Hepatocyte (in vitro differentiated cells): ENCODE results near the gene DBH. TPM values are rescaled to one million over a fixed set of nuclear protein-coding genes. Genes with fewer than 3 reads are reported as not detected.

Experiments used
- DNase-seq: peaks from one replicate; pipeline ENCODE4 v3.0.0-alpha.2; 2016; ENCODE audit warnings: low spot score
- H2AFZ ChIP-seq: fragments of 200-600 bp; sonication (generic); 2 replicates; pipeline ENCODE4 v1.6.0; 2016; ENCODE audit warnings: antibody characterized with exemption, mild to moderate bottlenecking
- H3K27ac ChIP-seq: fragments of 200-600 bp; sonication (generic); 2 replicates; pipeline ENCODE4 v1.5.1; 2016; ENCODE audit warnings: mild to moderate bottlenecking
- H3K27me3 ChIP-seq: fragments of 200-600 bp; sonication (generic); 2 replicates; pipeline ENCODE4 v1.6.1; 2016
- H3K36me3 ChIP-seq: fragments of 200-600 bp; sonication (generic); replicated peaks from 2 replicates; pipeline ENCODE4 v1.5.1; 2016; ENCODE audit warnings: low read depth; ENCODE audit not compliant: insufficient read depth
- H3K4me1 ChIP-seq: fragments of 200-600 bp; sonication (generic); 2 replicates; pipeline ENCODE4 v1.5.1; 2016; ENCODE audit warnings: mild to moderate bottlenecking, moderate library complexity; ENCODE audit not compliant: insufficient read depth
- H3K4me2 ChIP-seq: fragments of 200-600 bp; sonication (generic); 2 replicates; pipeline ENCODE4 v1.6.0; 2016
- H3K4me3 ChIP-seq: fragments of 200-600 bp; sonication (generic); 2 replicates; pipeline ENCODE4 v1.5.1; 2016; ENCODE audit warnings: mild to moderate bottlenecking
- H3K79me2 ChIP-seq: fragments of 200-600 bp; sonication (generic); 2 replicates; pipeline ENCODE4 v1.6.0; 2017; ENCODE audit warnings: mild to moderate bottlenecking
- H3K9me2 ChIP-seq: fragments of 200-600 bp; sonication (generic); replicated peaks from 2 replicates; pipeline ENCODE4 v1.6.0; 2017; ENCODE audit warnings: mild to moderate bottlenecking; ENCODE audit not compliant: insufficient read depth
- H3K9me3 ChIP-seq: fragments of 200-600 bp; sonication (generic); 2 replicates; pipeline ENCODE4 v1.5.1; 2016; ENCODE audit warnings: low read depth, mild to moderate bottlenecking
- H4K20me1 ChIP-seq: fragments of 200-600 bp; sonication (generic); 2 replicates; pipeline ENCODE4 v1.6.0; 2016; ENCODE audit warnings: mild to moderate bottlenecking; ENCODE audit not compliant: insufficient read depth, poor library complexity, severe bottlenecking
- EZH2 ChIP-seq: fragments of 200-600 bp; sonication (generic); IDR thresholded peaks from 2 replicates; pipeline ENCODE4 v1.6.1; 2016; ENCODE audit warnings: antibody characterized with exemption, mild to moderate bottlenecking, borderline replicate concordance
- EZH2phosphoT487 ChIP-seq: fragments of 200-600 bp; sonication (generic); IDR thresholded peaks from one replicate; pipeline ENCODE4 v1.6.1; 2018; ENCODE audit warnings: antibody characterized with exemption, mild to moderate bottlenecking, low read depth, moderate library complexity; ENCODE audit not compliant: unreplicated experiment, severe bottlenecking
- WGBS: methylation state at CpG from one replicate; pipeline ENCODE4 v1.1.6; 2016; ENCODE audit warnings: low lambda C conversion rate; ENCODE audit errors: missing lambda C conversion rate; 5-methylcytosine and 5-hydroxymethylcytosine counted together
- polyA plus RNA-seq: library from polyadenylated mRNA; unstranded; fragments of >200 nt; fragmentation: Nextera tagmentation; extraction: Ambion mirVana; gene quantifications from 2 replicates; pipeline ENCODE4 v1.2.1, GENCODE V29; 2016
- total RNA-seq: library from RNA; depleted of rRNA; stranded (reverse); fragments of >200 nt; gene quantifications from 2 replicates; pipeline ENCODE4 v1.2.3, GENCODE V29; 2014
- TF ChIP-seq, protein P1 (sequence below): fragments of 200-600 bp; sonication (generic); IDR thresholded peaks from 2 replicates; pipeline ENCODE4 v1.5.1; 2016; ENCODE audit warnings: antibody characterized with exemption, mild to moderate bottlenecking; ENCODE audit not compliant: poor library complexity

Gene DBH
- total and polyA plus RNA-seq, 2 experiments from 2014 or later: 0.44 TPM; not detected in 1

DNA sequence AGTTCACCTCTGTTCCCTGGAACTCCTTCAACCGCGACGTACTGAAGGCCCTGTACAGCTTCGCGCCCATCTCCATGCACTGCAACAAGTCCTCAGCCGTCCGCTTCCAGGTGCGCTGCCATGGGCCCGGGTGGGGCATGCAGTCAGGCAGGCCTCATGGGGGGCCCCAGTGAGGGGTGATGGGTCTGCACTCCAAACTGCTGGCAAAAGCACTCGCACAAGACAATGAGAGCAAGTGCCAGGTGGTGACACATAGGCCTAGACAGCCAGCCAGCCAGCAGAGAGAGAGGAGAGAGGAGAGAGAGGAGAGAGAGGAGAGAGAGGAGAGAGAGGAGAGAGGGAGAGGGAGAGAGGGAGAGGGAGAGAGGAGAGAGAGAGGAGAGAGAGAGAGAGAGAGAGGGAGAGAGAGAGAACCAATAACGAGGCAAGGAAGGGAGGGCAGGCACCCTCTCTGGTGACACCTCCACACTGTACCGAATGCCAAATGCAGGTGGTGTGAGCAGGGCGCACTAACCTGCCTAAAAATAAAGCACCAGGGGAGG, 21.0 kb downstream of the DBH start:
- no peaks in the 10 kb centered on the region for H4K20me1 ChIP-seq
- H3K79me2 ChIP-seq: no peaks in the 10 kb centered on the region
- peaks cover 4% of the 10 kb centered on the region for H3K27me3 ChIP-seq
- H3K4me3 ChIP-seq: no peak overlapping the region
- H3K4me2 ChIP-seq: no peak overlapping the region
- no peak overlapping the region for H3K27ac ChIP-seq
- DNase-seq: no peak
- H3K9me2 ChIP-seq: no peaks in the 10 kb centered on the region
- H3K4me1 ChIP-seq: peaks cover 8% of the 10 kb centered on the region
- 91% methylated on average over 11 of the region's 13 CpGs for WGBS
- no peaks in the 10 kb centered on the region for H3K9me3 ChIP-seq
- no peaks in the 10 kb centered on the region for H3K36me3 ChIP-seq
- TF ChIP-seq, protein P1, sequence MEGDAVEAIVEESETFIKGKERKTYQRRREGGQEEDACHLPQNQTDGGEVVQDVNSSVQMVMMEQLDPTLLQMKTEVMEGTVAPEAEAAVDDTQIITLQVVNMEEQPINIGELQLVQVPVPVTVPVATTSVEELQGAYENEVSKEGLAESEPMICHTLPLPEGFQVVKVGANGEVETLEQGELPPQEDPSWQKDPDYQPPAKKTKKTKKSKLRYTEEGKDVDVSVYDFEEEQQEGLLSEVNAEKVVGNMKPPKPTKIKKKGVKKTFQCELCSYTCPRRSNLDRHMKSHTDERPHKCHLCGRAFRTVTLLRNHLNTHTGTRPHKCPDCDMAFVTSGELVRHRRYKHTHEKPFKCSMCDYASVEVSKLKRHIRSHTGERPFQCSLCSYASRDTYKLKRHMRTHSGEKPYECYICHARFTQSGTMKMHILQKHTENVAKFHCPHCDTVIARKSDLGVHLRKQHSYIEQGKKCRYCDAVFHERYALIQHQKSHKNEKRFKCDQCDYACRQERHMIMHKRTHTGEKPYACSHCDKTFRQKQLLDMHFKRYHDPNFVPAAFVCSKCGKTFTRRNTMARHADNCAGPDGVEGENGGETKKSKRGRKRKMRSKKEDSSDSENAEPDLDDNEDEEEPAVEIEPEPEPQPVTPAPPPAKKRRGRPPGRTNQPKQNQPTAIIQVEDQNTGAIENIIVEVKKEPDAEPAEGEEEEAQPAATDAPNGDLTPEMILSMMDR: no peak
- TF ChIP-seq EZH2: no peak
- TF ChIP-seq EZH2phosphoT487: no peak
- no peak overlapping the region for H2AFZ ChIP-seq

DNA sequence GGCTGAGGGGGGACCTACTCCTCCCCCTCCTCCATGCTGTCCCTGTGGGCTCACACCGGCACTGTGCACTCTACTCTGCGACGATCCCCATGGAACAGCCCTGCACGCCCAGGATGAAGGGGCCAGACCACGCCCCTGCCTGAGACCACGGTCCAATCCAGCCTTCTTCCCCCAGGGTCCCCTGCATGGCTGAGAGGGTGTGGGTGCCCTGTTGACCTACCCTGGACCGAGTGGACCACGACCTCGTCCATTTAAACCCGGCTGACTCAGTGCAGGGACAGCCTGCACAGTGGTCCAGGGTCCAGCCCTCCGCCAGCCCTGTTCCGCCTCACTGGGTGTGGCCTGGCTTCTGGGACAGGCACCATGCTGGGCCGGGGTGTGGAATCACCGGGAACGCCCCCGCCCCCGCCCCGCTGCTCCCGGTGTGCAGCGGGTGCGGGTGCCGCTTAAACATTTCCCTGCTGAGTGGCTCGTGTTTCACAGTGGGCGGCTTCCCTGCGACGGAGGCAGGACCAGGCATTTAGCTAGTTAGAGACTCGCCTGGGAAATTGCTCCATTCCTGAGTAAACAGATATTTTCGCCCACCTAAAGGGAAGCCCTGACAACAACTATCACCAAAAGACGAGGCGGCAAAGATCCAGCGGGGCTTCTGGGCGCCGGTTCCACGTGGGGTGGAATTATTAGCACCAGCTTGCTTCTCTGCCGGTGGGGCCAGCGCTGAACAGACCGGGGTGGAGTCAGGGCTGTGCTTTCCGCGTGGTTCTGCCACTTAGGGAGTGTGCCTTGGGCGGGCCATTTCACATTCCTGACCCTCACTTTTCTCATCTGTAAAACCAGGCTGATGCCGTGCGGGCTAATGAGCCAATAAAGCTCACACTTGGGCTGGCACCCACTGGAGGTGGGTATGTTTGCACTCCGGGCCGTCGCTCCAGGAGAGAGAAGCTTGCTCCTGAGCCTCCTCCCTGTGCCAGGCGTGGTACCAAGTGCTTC, 22.6 kb downstream of the DBH start:
- DNase-seq: peak; percentile 83
- H3K79me2 ChIP-seq: no peaks in the 10 kb centered on the region
- no peaks in the 10 kb centered on the region for H3K36me3 ChIP-seq
- peaks cover 8% of the 10 kb centered on the region for H3K4me1 ChIP-seq
- peaks cover 4% of the 10 kb centered on the region for H3K27me3 ChIP-seq
- 14% methylated on average over 40 of the region's 46 CpGs for WGBS
- peak overlapping the region; percentile 13 for H2AFZ ChIP-seq
- H3K4me3 ChIP-seq: no peak overlapping the region
- no peaks in the 10 kb centered on the region for H3K9me2 ChIP-seq
- TF ChIP-seq EZH2 (no peak), EZH2phosphoT487 (no peak)
- TF ChIP-seq, protein P1: no peak
- no peaks in the 10 kb centered on the region for H3K9me3 ChIP-seq
- no peaks in the 10 kb centered on the region for H4K20me1 ChIP-seq
- H3K27ac ChIP-seq: no peak overlapping the region
- peak overlapping the region; percentile 74 for H3K4me2 ChIP-seq

- no peak for DNase-seq
- Histone ChIP-seq H3K4me3 (no peak overlapping the region), H2AFZ (no peak overlapping the region), H3K36me3 (no peaks in the 10 kb centered on the region), H3K27ac (no peak overlapping the region), H3K79me2 (no peaks in the 10 kb centered on the region), H3K4me1 (peaks cover 8% of the 10 kb centered on the region), H3K27me3 (peaks cover 4% of the 10 kb centered on the region), H3K4me2 (peak overlapping the region; percentile 74), H4K20me1 (no peaks in the 10 kb centered on the region), H3K9me2 (no peaks in the 10 kb centered on the region), H3K9me3 (no peaks in the 10 kb centered on the region)
- TF ChIP-seq EZH2: no peak
- no peak for TF ChIP-seq EZH2phosphoT487
- TF ChIP-seq, protein P1: no peak
- WGBS: 82% methylated on average over 13 of the region's 13 CpGs
Measured at GRCh38 chr9:133659516-133659915, 23.4 kb downstream of the DBH start.
